Stimulated activated CD8-positive, alpha-beta memory T cell treated with anti-CD3 and anti-CD28 coated beads, Interleukin-7, amount 100 ng/mL, for 1 hour (primary cell): Measurements from ENCODE around the gene L3MBTL3.

Experiments
- DNase-seq, 2 donors: peaks; one replicate each; pipeline ENCODE4 v3.0.0-alpha.2; 2020; ENCODE audit warnings: low read depth in 2 of 2

The L3MBTL3 gene

GRCh38 chr6:130027948-130028347 is 9.6 kb downstream of the L3MBTL3 start:
- DNase-seq, result no peak

- no peak for DNase-seq
These were observed 10.8 kb downstream of the L3MBTL3 start for GRCh38 chr6:130029163-130029562.

- DNase-seq, result no peak
These were observed 14.5 kb downstream of the L3MBTL3 start for GRCh38 chr6:130032758-130033340.

- no peak for DNase-seq
These were observed 15.6 kb downstream of the L3MBTL3 start for GRCh38 chr6:130033949-130034348.

- no peak for DNase-seq
These were observed 16.2 kb downstream of the L3MBTL3 start for GRCh38 chr6:130034378-130035146.

- no peak for DNase-seq
These were observed 16.8 kb downstream of the L3MBTL3 start for GRCh38 chr6:130035211-130035610.

- no peak for DNase-seq
These were observed 18.9 kb downstream of the L3MBTL3 start for GRCh38 chr6:130037207-130037811.

GRCh38 chr6:130041594-130041993 is 23.2 kb downstream of the L3MBTL3 start:
- no peak for DNase-seq

- DNase-seq, result no peak
These were observed 25.0 kb downstream of the L3MBTL3 start for GRCh38 chr6:130043344-130043743.

- DNase-seq, result no peak
These were observed 27.2 kb downstream of the L3MBTL3 start for GRCh38 chr6:130045622-130046021.

GRCh38 chr6:130046671-130047070 is 28.3 kb downstream of the L3MBTL3 start:
- no peak for DNase-seq

- DNase-seq, result no peak
These were observed 29.0 kb downstream of the L3MBTL3 start for GRCh38 chr6:130047088-130047995.

- DNase-seq, result no peak
These were observed 31.8 kb downstream of the L3MBTL3 start for GRCh38 chr6:130050230-130050629.

GRCh38 chr6:130054725-130055124 is 36.3 kb downstream of the L3MBTL3 start:
- DNase-seq, result no peak

- no peak for DNase-seq
These were observed 36.9 kb downstream of the L3MBTL3 start for GRCh38 chr6:130055271-130055670.

GRCh38 chr6:130057495-130057894 is 39.1 kb downstream of the L3MBTL3 start:
- no peak for DNase-seq

- no peak for DNase-seq
These were observed 45.4 kb downstream of the L3MBTL3 start for GRCh38 chr6:130063806-130064205.

GRCh38 chr6:130065609-130066156 is 47.3 kb downstream of the L3MBTL3 start:
- no peak for DNase-seq

- no peak for DNase-seq
These were observed 51.1 kb downstream of the L3MBTL3 start for GRCh38 chr6:130069485-130069884.

GRCh38 chr6:130070326-130070725 is 51.9 kb downstream of the L3MBTL3 start:
- no peak for DNase-seq

GRCh38 chr6:130070792-130071191 is 52.4 kb downstream of the L3MBTL3 start:
- no peak for DNase-seq
